HG02885 (cell line): ENCODE results near the gene NDST3.
A peak's percentile ranks its signal among the peaks of the same experiment; 100 is the strongest.

Experiments
- ATAC-seq: cut with Tn5 transposase; IDR thresholded peaks from one replicate; pipeline ENCODE4 v1.9.1; 2021; ENCODE audit warnings: mild to moderate bottlenecking; ENCODE audit not compliant: unreplicated experiment, poor library complexity

Gene NDST3

GRCh38 chr4:118076958-118077766, 42.9 kb downstream of the NDST3 start:
- ATAC-seq, result peak; percentile 93

GRCh38 chr4:118077767-118078105, 43.5 kb downstream of the NDST3 start:
- peak; percentile 16 for ATAC-seq

GRCh38 chr4:118081434-118081833, 47.1 kb downstream of the NDST3 start:
- no peak for ATAC-seq

- ATAC-seq, result no peak
These were observed 47.9 kb downstream of the NDST3 start for GRCh38 chr4:118082182-118082581.

GRCh38 chr4:118085700-118086099, 51.4 kb downstream of the NDST3 start:
- ATAC-seq, result no peak

GRCh38 chr4:118086344-118086743, 52.1 kb downstream of the NDST3 start:
- ATAC-seq, result no peak

GRCh38 chr4:118087366-118087765, 53.1 kb downstream of the NDST3 start:
- no peak for ATAC-seq

GRCh38 chr4:118099106-118099505, 64.8 kb downstream of the NDST3 start:
- ATAC-seq, result no peak

- no peak for ATAC-seq
These were observed 67.9 kb downstream of the NDST3 start for GRCh38 chr4:118102195-118102594.

GRCh38 chr4:118112117-118113046, 78.1 kb downstream of the NDST3 start:
- ATAC-seq, result no peak

GRCh38 chr4:118113220-118113619, 78.9 kb downstream of the NDST3 start:
- ATAC-seq, result peak; percentile 77

- ATAC-seq, result no peak
These were observed 80.4 kb downstream of the NDST3 start for GRCh38 chr4:118114720-118115119.

- ATAC-seq, result no peak
These were observed 86.0 kb downstream of the NDST3 start for GRCh38 chr4:118120120-118120760.

GRCh38 chr4:118124997-118125396, 90.7 kb downstream of the NDST3 start:
- ATAC-seq, result no peak

GRCh38 chr4:118139241-118139640, 105.0 kb downstream of the NDST3 start:
- no peak for ATAC-seq

- ATAC-seq, result no peak
These were observed 107.0 kb downstream of the NDST3 start for GRCh38 chr4:118141240-118141639.

- ATAC-seq, result no peak
These were observed 120.4 kb downstream of the NDST3 start for GRCh38 chr4:118154649-118155048.

GRCh38 chr4:118155516-118155915, 121.2 kb downstream of the NDST3 start:
- ATAC-seq, result no peak

- no peak for ATAC-seq
These were observed 124.6 kb downstream of the NDST3 start for GRCh38 chr4:118158763-118159375.

GRCh38 chr4:118167306-118167705, 133.0 kb downstream of the NDST3 start:
- ATAC-seq, result no peak
